Forelimb muscle (tissue), 1 donor: ENCODE measurements around the gene DPH2. TPM values are rescaled to one million over a fixed set of nuclear protein-coding genes. Genes with fewer than 3 reads are reported as not detected.

Experiments used
- polyA plus RNA-seq: library from polyadenylated mRNA; unstranded; fragments of 120-200 nt; gene quantifications from one replicate; pipeline ENCODE4 v1.2.1, GENCODE V29; 2013; ENCODE audit not compliant: insufficient read length

The DPH2 gene
- polyA plus RNA-seq, 1 donor = 18.6 TPM

Other genes with a start within 250 kb of the DPH2 start
- 1.6 TPM for gene ARTN, start 36.2 kb upstream of the DPH2 start, polyA plus RNA-seq
- gene IPO13, start 23.1 kb upstream of the DPH2 start, polyA plus RNA-seq = 30.8 TPM
- 46.9 TPM for gene ATP6V0B, start 5.0 kb downstream of the DPH2 start, polyA plus RNA-seq
- 42.0 TPM for gene B4GALT2, start 9.2 kb downstream of the DPH2 start, polyA plus RNA-seq
- 0.78 TPM for gene CCDC24, start 21.6 kb downstream of the DPH2 start, polyA plus RNA-seq
- 3.2 TPM for gene SLC6A9, start 61.5 kb downstream of the DPH2 start, polyA plus RNA-seq
- gene KLF17, start 148.8 kb downstream of the DPH2 start, polyA plus RNA-seq = 0.13 TPM
- not detected for gene KLF18, start 171.6 kb downstream of the DPH2 start, polyA plus RNA-seq
- 42.1 TPM for gene DMAP1, start 243.5 kb downstream of the DPH2 start, polyA plus RNA-seq